GM12872 (cell line): Measurements from ENCODE around the gene NDC1.

Experiments used
- TF ChIP-seq, protein P1 (sequence below): IDR thresholded peaks from 3 replicates; pipeline ENCODE4 v1.5.1; 2011; ENCODE audit warnings: low read depth, mild to moderate bottlenecking, low read length, moderate library complexity; ENCODE audit not compliant: insufficient read depth

The NDC1 gene

DNA sequence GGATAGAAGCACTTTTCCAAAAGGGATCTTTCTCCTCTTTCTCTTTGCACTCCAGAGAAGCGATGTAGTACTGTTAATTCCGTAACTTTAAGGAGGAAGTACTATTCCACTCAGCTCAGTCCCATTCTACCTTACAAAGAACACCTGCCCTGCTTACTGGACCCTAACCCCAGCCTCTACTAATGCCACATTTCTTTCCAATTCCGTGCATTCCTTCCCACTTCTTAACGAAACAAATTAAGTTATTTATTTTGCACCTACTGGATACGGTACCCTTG is 511 bp downstream of the NDC1 start:
- TF ChIP-seq, protein P1, sequence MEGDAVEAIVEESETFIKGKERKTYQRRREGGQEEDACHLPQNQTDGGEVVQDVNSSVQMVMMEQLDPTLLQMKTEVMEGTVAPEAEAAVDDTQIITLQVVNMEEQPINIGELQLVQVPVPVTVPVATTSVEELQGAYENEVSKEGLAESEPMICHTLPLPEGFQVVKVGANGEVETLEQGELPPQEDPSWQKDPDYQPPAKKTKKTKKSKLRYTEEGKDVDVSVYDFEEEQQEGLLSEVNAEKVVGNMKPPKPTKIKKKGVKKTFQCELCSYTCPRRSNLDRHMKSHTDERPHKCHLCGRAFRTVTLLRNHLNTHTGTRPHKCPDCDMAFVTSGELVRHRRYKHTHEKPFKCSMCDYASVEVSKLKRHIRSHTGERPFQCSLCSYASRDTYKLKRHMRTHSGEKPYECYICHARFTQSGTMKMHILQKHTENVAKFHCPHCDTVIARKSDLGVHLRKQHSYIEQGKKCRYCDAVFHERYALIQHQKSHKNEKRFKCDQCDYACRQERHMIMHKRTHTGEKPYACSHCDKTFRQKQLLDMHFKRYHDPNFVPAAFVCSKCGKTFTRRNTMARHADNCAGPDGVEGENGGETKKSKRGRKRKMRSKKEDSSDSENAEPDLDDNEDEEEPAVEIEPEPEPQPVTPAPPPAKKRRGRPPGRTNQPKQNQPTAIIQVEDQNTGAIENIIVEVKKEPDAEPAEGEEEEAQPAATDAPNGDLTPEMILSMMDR = no peak

GRCh38 chr1:53835491-53835890 is 2.6 kb downstream of the NDC1 start:
- TF ChIP-seq, protein P1 = no peak

DNA sequence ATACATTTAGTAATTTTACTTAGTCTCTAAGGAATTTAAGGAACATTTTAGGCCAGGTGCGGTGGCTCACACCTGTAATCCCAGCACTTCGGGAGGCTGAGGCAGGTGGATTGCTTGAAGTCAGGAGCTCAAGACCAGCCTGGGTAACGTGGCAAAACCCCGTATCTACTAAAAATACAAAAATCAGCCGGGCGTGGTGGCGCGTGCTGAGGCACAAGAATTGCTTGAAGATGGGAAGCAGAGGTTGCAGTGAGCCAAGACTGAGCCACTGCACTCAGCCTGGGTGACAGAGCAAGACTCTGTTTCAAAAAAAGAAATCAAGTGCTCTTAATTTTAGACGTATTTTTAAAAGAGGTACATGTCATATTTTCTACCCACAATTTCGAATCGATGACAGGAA is 3.3 kb downstream of the NDC1 start:
- TF ChIP-seq, protein P1 = no peak

GRCh38 chr1:53833393-53833792 is 4.7 kb downstream of the NDC1 start:
- TF ChIP-seq, protein P1 = no peak

GRCh38 chr1:53826367-53826766 is 11.7 kb downstream of the NDC1 start:
- TF ChIP-seq, protein P1 = no peak; the same call in 2 of the 3 replicates

- TF ChIP-seq, protein P1 = no peak
These were observed 12.8 kb downstream of the NDC1 start for GRCh38 chr1:53825306-53825705.

GRCh38 chr1:53822931-53823330 is 15.2 kb downstream of the NDC1 start:
- TF ChIP-seq, protein P1 = no peak

GRCh38 chr1:53821380-53821779 is 16.7 kb downstream of the NDC1 start:
- TF ChIP-seq, protein P1 = peak; percentile 37; the same call in 2 of the 3 replicates
